ENCODE data around the gene DHH.
"Not testable (repeated sequence)": the region's sequence is repeated elsewhere in the genome, so short reads cannot be mapped to it uniquely, and the experiment has no call there.

The DHH gene

DNA sequence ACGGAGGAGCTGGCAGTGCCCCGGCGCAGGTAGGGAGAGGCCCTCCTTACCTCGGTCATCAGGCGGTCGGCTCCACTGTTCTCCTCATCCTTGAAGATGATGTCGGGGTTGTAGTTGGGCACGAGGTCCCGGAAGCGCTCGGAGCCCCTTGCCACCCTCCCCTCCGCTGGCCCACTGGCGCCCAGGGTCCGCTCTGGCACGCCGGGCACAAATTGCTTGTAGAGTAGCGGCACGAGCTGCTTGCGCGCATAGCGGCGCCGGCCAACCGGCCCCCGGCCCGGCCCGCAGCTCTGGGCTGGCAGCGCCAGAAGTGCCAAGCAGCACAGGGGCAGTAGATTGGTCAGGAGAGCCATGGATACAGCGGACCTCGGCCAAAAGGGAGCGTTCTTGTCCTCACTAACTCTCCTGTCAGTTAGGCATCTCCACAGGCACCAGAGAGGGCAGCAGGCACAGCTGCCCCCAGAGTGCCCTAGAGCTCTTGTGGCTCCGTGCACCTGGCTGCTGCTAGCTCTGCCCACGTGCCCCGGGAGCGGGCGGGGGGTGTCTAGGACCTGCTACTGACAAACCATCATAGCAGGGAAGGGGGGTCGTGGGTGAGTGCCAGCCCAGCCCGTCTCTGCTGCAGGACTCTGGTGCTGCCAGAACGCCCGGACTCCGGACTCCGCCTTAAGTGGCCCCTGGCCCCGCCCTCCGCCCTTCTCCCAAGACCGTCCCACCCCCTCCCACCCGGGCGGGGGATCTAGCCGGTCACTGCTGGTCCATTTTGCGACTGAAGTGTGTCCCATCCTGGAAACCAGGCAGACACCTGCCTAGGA, at the start of gene DHH:
TSS of gene DHH (minus strand) at position 642 of the 815 bp plus-strand sequence. CDS start at position 353, 289 bp downstream.
- in situ Hi-C loops (cut with MboI; ENCODE audit: low sequenced_read_pairs), result no loop called here

- in situ Hi-C loops (cut with MboI; ENCODE audit: low sequenced_read_pairs), result no loop called here
These were observed 49.8 kb upstream of the DHH start for GRCh38 chr12:49144384-49144783.

DNA sequence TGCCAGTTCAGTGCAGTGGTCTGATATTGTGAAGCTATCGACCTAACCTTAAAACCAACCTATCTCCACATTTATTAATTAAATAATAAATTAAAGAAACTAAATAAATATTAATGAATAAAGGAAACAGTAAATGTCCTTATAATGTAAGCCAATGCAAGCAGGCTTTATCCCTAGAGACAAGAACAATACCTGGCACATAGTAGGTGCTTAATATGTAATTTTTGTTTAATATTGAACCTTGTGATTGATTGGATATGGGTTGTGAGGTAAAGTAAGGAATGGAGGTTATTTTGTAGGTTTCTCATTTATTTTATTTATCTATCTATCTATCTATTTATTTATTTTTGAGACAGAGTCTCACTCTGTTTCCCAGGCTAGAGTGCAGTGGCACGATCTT, 44.4 kb upstream of the DHH start:
- in situ Hi-C loops (cut with MboI; ENCODE audit: low sequenced_read_pairs), result no loop called here

- in situ Hi-C loops (cut with MboI; ENCODE audit: low sequenced_read_pairs), result no loop called here
These were observed 44.0 kb upstream of the DHH start for GRCh38 chr12:49138587-49138986.

DNA sequence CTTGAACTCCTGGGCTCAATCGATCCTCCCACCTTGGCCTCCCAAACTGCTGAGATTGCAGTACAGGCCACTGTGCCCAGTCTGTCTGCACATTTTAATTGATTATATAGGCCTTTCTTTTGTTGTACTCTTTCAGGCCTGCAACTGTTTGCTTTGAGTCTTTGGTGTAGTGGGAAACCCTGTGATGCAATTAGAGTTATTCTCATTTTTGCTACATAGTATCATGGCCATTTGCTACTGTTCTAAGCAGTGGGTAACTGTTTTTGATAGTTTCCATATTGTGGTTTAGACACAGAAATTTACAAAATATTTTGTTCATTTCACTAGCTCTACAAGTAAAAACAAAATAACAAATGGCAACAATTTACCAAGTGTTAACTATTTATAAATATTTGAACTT, 42.9 kb upstream of the DHH start:
- in situ Hi-C loops (cut with MboI; ENCODE audit: low sequenced_read_pairs), result no loop called here

- in situ Hi-C loops (cut with MboI; ENCODE audit: low sequenced_read_pairs), result not testable (repeated sequence)
These were observed 42.4 kb upstream of the DHH start for GRCh38 chr12:49136997-49137396.

GRCh38 chr12:49133590-49133989, 39.0 kb upstream of the DHH start:
- in situ Hi-C loops (cut with MboI; ENCODE audit: low sequenced_read_pairs), result no loop called here

DNA sequence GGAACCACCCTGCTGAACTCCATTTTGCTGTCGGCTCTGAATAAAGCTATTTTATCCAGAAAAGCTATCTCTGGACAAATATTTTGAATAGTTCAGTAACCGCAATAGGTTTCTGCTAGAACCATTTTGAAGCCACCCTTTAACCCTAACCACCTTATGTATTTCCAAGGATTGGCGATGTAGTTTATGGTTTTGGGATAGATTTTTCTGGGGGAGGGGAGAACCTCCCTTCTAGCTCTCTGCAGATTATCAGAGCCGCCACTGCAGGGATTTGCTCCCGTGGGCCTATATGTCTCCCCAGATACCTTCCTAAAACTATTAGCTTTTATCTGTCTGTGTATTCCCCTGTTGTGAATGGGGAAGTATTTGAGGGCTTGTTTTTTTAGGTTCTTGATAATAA, 38.4 kb upstream of the DHH start:
- in situ Hi-C loops (cut with MboI; ENCODE audit: low sequenced_read_pairs), result no loop called here

- in situ Hi-C loops (cut with MboI; ENCODE audit: low sequenced_read_pairs), result no loop called here
These were observed 37.4 kb upstream of the DHH start for GRCh38 chr12:49131894-49132461.

- in situ Hi-C loops (cut with MboI; ENCODE audit: low sequenced_read_pairs), result no loop called here
These were observed 36.7 kb upstream of the DHH start, which contains the start of gene TUBA1B for GRCh38 chr12:49131051-49131893. Gene TUBA1B, minus strand, starts transcription at chr12:49131395. Its CDS starts 95 bp downstream, at chr12:49131300.

DNA sequence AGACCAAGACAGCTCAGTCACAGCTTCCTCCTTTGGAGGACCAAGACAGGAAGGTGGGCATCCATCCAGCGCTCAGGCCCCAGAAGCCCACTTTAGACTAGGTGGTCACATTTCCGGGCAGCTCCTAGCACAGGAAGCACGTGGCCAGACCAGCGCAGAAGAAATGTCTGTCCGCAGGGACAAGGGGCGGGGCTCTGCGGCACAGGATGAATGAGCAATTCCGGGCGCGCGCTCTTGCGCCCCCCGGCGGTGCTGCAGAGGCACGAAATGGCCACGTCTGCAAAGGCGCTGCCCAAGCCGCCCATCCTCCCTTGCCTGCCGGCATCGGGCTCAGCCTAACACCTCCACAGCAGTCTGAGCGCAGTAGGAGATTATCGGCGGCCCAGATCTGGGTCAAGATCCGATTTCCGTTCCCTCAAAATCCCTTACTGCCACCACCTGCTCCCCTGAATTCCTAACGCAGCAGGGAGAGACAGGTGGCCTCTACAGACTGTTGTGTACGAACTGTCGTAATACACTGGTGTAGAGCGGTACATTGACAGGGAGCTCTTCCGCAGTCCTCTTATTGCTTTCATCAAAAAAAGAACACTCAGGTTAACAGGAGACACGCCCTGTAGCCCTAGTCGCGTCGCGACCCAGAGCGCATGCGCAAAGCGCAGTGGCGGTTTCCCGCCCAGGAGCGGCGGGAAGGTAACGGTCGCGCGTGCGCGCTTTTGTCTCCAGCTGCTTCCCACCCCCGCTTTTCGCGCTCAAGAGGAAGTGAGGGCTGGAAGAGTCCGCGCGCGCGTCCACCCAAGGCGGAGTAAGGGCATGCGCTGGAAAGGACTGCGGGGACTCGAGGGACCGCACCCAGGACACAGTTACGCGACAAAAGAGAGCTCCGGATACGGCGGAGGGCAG, 35.8 kb upstream of the DHH start:
- in situ Hi-C loops (cut with MboI; ENCODE audit: low sequenced_read_pairs), result no loop called here

- in situ Hi-C loops (cut with MboI; ENCODE audit: low sequenced_read_pairs), result no loop called here
These were observed 34.9 kb upstream of the DHH start for GRCh38 chr12:49129332-49130150.

DNA sequence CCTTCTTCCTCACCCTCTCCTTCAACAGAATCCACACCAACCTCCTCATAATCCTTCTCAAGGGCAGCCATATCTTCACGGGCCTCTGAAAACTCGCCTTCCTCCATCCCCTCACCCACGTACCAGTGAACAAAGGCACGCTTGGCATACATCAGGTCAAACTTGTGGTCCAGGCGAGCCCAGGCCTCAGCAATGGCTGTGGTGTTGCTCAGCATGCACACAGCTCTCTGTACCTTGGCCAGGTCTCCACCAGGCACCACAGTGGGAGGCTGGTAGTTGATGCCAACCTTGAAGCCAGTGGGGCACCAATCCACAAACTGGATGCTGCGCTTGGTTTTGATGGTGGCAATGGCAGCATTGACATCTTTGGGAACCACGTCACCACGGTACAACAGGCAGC, 33.4 kb upstream of the DHH start:
- in situ Hi-C loops (cut with MboI; ENCODE audit: low sequenced_read_pairs), result not testable (repeated sequence)

DNA sequence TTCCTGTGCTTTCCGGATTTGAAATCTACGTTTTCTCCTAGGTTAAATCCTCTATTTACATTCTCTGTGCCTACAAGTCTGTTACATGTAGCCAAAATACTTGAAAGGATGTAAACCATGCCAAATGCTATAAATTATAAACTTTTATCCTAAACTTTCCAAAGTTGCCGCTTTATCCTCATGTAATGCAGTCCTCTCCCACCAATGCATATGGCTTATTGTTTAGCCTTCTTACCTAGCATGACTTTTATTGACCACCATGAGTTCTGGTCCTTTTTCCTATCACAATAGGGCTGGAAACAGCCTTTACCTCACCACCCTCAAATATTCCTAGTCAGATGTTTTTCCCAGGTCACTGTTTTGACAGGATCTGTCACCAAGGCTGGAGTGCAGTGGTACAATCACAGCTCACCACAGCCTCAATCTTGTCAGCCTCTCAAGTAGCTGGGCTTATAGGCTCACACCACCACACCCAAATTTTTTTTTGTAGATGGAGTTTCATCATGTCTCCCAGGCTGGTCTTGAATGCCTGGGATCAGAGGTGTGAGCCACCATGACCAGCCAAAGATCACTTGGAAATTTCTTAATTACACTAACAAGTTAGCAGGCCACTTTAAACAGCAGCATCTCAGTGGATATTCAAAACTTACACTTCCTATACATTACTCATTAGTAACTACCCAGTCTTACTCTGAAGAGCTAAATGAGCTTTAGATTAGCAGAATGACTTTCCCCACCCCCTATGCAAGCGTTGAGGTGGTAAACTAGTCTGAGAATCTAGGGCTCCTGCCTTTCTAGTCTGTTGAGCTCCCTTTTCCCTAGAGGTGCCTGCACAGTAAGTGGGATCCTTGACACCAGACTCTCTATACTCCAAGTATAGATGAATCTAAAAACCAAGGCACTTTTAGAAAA, 32.5 kb upstream of the DHH start:
- in situ Hi-C loops (cut with MboI; ENCODE audit: low sequenced_read_pairs), result no loop called here

DNA sequence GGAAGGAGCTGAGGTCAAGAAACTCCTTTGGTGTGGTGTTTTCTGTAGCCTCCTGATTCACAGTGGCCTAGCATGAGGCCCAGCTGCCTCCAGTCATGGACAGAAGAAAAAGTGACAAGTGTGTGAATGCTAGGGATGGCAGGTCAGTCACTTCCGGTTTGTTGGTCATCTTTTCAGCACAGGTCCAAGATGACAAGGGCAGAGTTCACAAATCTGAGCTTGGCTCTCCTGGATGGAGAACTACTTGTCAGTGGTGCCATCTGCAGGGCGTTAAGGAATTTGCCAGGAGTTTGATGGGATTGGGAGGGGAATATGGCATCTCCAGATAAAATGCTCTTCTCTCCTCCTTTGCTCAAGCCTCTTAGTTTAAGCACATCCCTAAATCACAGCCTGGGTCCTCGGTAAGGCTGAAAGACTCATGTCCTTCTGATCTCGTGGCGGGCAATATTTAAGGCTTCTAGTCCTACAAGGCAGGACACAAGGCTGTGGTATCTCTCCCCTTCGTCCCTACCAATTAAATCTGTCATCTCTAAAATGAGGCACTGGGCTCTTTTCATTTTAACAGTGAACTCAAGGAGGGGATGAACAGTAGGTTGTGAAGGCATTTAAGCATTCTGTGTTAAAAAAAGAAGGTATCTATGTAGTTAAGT, 26.6 kb upstream of the DHH start:
- in situ Hi-C loops (cut with MboI; ENCODE audit: low sequenced_read_pairs), result no loop called here

GRCh38 chr12:49111206-49111605, 16.6 kb upstream of the DHH start:
- in situ Hi-C loops (cut with MboI; ENCODE audit: low sequenced_read_pairs), result no loop called here

- in situ Hi-C loops (cut with MboI; ENCODE audit: low sequenced_read_pairs), result no loop called here
These were observed 16.0 kb upstream of the DHH start, which contains the start of gene LMBR1L for GRCh38 chr12:49110464-49111155. Gene LMBR1L, minus strand, starts transcription at chr12:49110847. Its CDS starts 292 bp downstream, at chr12:49110555.

Measured in hTERT RPE-1 (cell line).